HCT116 (cell line): ENCODE data around the gene STXBP5. TPM values are rescaled to one million over a fixed set of nuclear protein-coding genes. Genes with fewer than 3 reads are reported as not detected.

Experiments
- ATAC-seq: fragments of 200-7000 bp; cut with Tn5 transposase; 2 replicates; pipeline ENCODE4 v1.9.1; 2020; ENCODE audit warnings: mild to moderate bottlenecking, moderate library complexity
- BruUV-seq: library from RNA; stranded (reverse); fragments of 400-500 nt; replicated peaks from 2 replicates; lab custom pipeline; 2021; lab: Mats Ljungman, UMichigan
- CTCF ChIA-PET: fragments of 300-600 bp; sonication (Branson Sonifier 250); formaldehyde crosslinking; loops from one replicate; lab custom pipeline; 2021; ENCODE audit warnings: antibody characterized with exemption; lab: Charles Lee
- POLR2A ChIA-PET: fragments of 300-600, 350-600 bp; sonication (Branson Sonifier 250); formaldehyde crosslinking; loops from one replicate; lab custom pipeline; 2021; ENCODE audit warnings: antibody characterized with exemption; lab: Charles Lee
- RAD21 ChIA-PET, 2 experiments: fragments of 300-600 bp; sonication (Branson Sonifier 250); formaldehyde crosslinking; loops; one replicate each; lab custom pipeline; 2023; ENCODE audit warnings: low total read pairs in 2 of 2; ENCODE audit not compliant: uncharacterized antibody in 2 of 2, unreplicated experiment in 2 of 2, low non-redundant PET in 1 of 2; lab: Charles Lee
- DNase-seq: peaks from one replicate; pipeline ENCODE4 v3.0.0-alpha.2; 2010; ENCODE audit warnings: low read depth, low spot score
- H2AFZ ChIP-seq: fragments of 200-600 bp; shearing (Covaris generic), sonication (generic); 2 replicates; pipeline ENCODE4 v1.6.1; 2017; ENCODE audit warnings: low read depth, mixed run types, mixed read lengths, antibody characterized with exemption, low read length; ENCODE audit not compliant: poor library complexity, severe bottlenecking
- H3K27ac ChIP-seq: 2 replicates; pipeline ENCODE4 v1.5.1; 2012; ENCODE audit warnings: low read depth, low read length
- H3K27me3 ChIP-seq: fragments of 200-600 bp; sonication (generic); 2 replicates; pipeline ENCODE4 v1.6.1; 2016; ENCODE audit warnings: mixed run types, low read length, mixed read lengths; ENCODE audit not compliant: insufficient read depth
- H3K36me3 ChIP-seq, 2 experiments: fragments of 200-500 bp in 1 of 2; fragments of 200-600 bp in 1 of 2; sonication (Bioruptor generic) in 1 of 2; sonication (generic) in 1 of 2; 2 replicates each; pipeline versions ENCODE4 v1.5.1 to v1.6.1; 2014 to 2016; ENCODE audit warnings: low read length in 2 of 2, inconsistent platforms in 1 of 2, mixed read lengths in 1 of 2, mixed run types in 1 of 2; ENCODE audit not compliant: insufficient read depth in 2 of 2, control insufficient read depth in 1 of 2
- H3K4me1 ChIP-seq, 2 experiments: fragments of 200-600 bp in 1 of 2; sonication (generic) in 1 of 2; 2 replicates each; pipeline versions ENCODE4 v1.5.1 to v1.6.1; 2012 to 2017; ENCODE audit warnings: low read length in 2 of 2, inconsistent platforms in 1 of 2, mild to moderate bottlenecking in 1 of 2, mixed read lengths in 1 of 2, mixed run types in 1 of 2, moderate library complexity in 1 of 2; ENCODE audit not compliant: insufficient read depth in 2 of 2, control insufficient read depth in 1 of 2
- H3K4me2 ChIP-seq: fragments of 200-600 bp; sonication (generic); 2 replicates; pipeline ENCODE4 v1.6.1; 2017; ENCODE audit warnings: mixed run types, low read length, mixed read lengths
- H3K4me3 ChIP-seq, 2 experiments: fragments of 200-600 bp in 1 of 2; sonication (generic) in 1 of 2; replicated peaks in 1 of 2; 2 replicates each; pipeline ENCODE4 v1.5.1; 2011 to 2016; ENCODE audit warnings: low read length in 2 of 2, control low read depth in 1 of 2, low read depth in 1 of 2, mild to moderate bottlenecking in 1 of 2, mixed read lengths in 1 of 2, mixed run types in 1 of 2
- H3K79me2 ChIP-seq: fragments of 200-600 bp; sonication (generic); 2 replicates; pipeline ENCODE4 v1.6.1; 2017; ENCODE audit warnings: mild to moderate bottlenecking, mixed run types, low read length, moderate library complexity, mixed read lengths; ENCODE audit not compliant: insufficient read depth
- H3K9ac ChIP-seq: fragments of 200-600 bp; sonication (generic); 2 replicates; pipeline ENCODE4 v1.6.1; 2016; ENCODE audit warnings: low read length, mixed read lengths
- H3K9me2 ChIP-seq: fragments of 200-600 bp; sonication (generic), shearing (Covaris generic); 2 replicates; pipeline ENCODE4 v1.6.1; 2017; ENCODE audit warnings: mixed run types, mild to moderate bottlenecking, moderate library complexity; ENCODE audit not compliant: insufficient read depth
- H3K9me3 ChIP-seq, 2 experiments: fragments of 200-500 bp in 1 of 2; fragments of 200-600 bp in 1 of 2; sonication (Bioruptor generic) in 1 of 2; sonication (generic) in 1 of 2; 2 replicates each; pipeline ENCODE4 v1.6.1; 2014 to 2017; ENCODE audit warnings: low read length in 2 of 2, mixed read lengths in 2 of 2, inconsistent platforms in 1 of 2, low read depth in 1 of 2, mild to moderate bottlenecking in 1 of 2, mixed run types in 1 of 2, moderate library complexity in 1 of 2; ENCODE audit not compliant: control insufficient read depth in 1 of 2, insufficient read depth in 1 of 2
- H4K20me1 ChIP-seq: fragments of 200-600 bp; sonication (generic), shearing (Covaris generic); 2 replicates; pipeline ENCODE4 v1.6.1; 2017; ENCODE audit warnings: mixed run types, mild to moderate bottlenecking, moderate library complexity; ENCODE audit not compliant: insufficient read depth
- ATF3 ChIP-seq: IDR thresholded peaks from 2 replicates; pipeline ENCODE4 v1.6.1; 2012
- CEBPB ChIP-seq: IDR thresholded peaks from 2 replicates; pipeline ENCODE4 v1.6.1; 2012; ENCODE audit warnings: low read depth
- CTCF ChIP-seq, 3 experiments: fragments of 200-600 bp in 1 of 3; sonication (generic) in 1 of 3; IDR thresholded peaks in 2 of 3; conservative IDR thresholded peaks in 1 of 3; 2 replicates each; pipeline ENCODE4 v1.5.1; 2012 to 2017; ENCODE audit warnings: low read depth in 2 of 3, low read length in 2 of 3, antibody characterized with exemption in 1 of 3, borderline replicate concordance in 1 of 3, control low read depth in 1 of 3, mild to moderate bottlenecking in 1 of 3, mixed read lengths in 1 of 3, mixed run types in 1 of 3, moderate library complexity in 1 of 3; ENCODE audit not compliant: insufficient read depth in 1 of 3
- EGR1 ChIP-seq: IDR thresholded peaks from 2 replicates; pipeline ENCODE4 v1.6.1; 2012; ENCODE audit warnings: low read depth
- ELF1 ChIP-seq: IDR thresholded peaks from 2 replicates; pipeline ENCODE4 v1.6.1; 2012; ENCODE audit warnings: low read depth, borderline replicate concordance
- EZH2 ChIP-seq: fragments of 200-600 bp; sonication (generic); IDR thresholded peaks from 2 replicates; pipeline ENCODE4 v1.6.1; 2017; ENCODE audit warnings: antibody characterized with exemption, mixed run types
- EZH2phosphoT487 ChIP-seq: fragments of 200-600 bp; IDR thresholded peaks from 2 replicates; pipeline ENCODE4 v1.6.1; 2018; ENCODE audit warnings: antibody characterized with exemption, borderline replicate concordance
- FOSL1 ChIP-seq: IDR thresholded peaks from 2 replicates; pipeline ENCODE4 v1.6.1; 2012; ENCODE audit warnings: low read depth
- JUND ChIP-seq: IDR thresholded peaks from 2 replicates; pipeline ENCODE4 v1.6.1; 2012
- MAX ChIP-seq: IDR thresholded peaks from 2 replicates; pipeline ENCODE4 v1.6.1; 2012
- POLR2A ChIP-seq: IDR thresholded peaks from 2 replicates; pipeline ENCODE4 v1.7.0; 2011; ENCODE audit warnings: borderline replicate concordance; ENCODE audit not compliant: insufficient read depth, insufficient read length; ENCODE audit errors: extremely low read depth
- RAD21 ChIP-seq: IDR thresholded peaks from 2 replicates; pipeline ENCODE4 v1.6.1; 2012; ENCODE audit warnings: low read depth, mild to moderate bottlenecking
- REST ChIP-seq: IDR thresholded peaks from 2 replicates; pipeline ENCODE4 v1.6.1; 2012; ENCODE audit warnings: low read depth
- SP1 ChIP-seq: IDR thresholded peaks from 2 replicates; pipeline ENCODE4 v1.6.1; 2012; ENCODE audit warnings: low read depth
- SRF ChIP-seq: IDR thresholded peaks from 2 replicates; pipeline ENCODE4 v1.6.1; 2012; ENCODE audit warnings: low read depth
- TCF7L2 ChIP-seq: IDR thresholded peaks from 2 replicates; pipeline ENCODE4 v1.7.0; 2011; ENCODE audit warnings: borderline replicate concordance, inconsistent platforms; ENCODE audit not compliant: insufficient read depth, insufficient read length; ENCODE audit errors: extremely low read depth
- YY1 ChIP-seq: IDR thresholded peaks from 2 replicates; pipeline ENCODE4 v1.6.1; 2011; ENCODE audit warnings: low read length, low read depth, moderate library complexity, mild to moderate bottlenecking; ENCODE audit not compliant: insufficient replicate concordance; ENCODE audit errors: extremely low read depth
- ZBTB33 ChIP-seq: IDR thresholded peaks from 2 replicates; pipeline ENCODE4 v1.6.1; 2011; ENCODE audit warnings: mild to moderate bottlenecking, low read length, moderate library complexity; ENCODE audit not compliant: insufficient replicate concordance; ENCODE audit errors: extremely low read depth
- ZFX ChIP-seq: fragments of 450-650 bp; IDR thresholded peaks from 2 replicates; pipeline ENCODE4 v1.6.1; 2017
- intact Hi-C: fragments of 100-400 bp; cut with micrococcal nuclease; formaldehyde crosslinking; loops from 2 replicates; pipeline ENCODE4 v1.10.0; 2022
- total RNA-seq: library from RNA; stranded (reverse); gene quantifications from one replicate; pipeline ENCODE4 v1.2.1, GENCODE V29; 2021; ENCODE audit not compliant: unreplicated experiment

The STXBP5 gene
- total RNA-seq, 1 experiment from 2014 or later: 12.6 TPM

- H3K27me3 ChIP-seq: no peaks in the 10 kb centered on the region
- no peak overlapping the region for H2AFZ ChIP-seq
- no peaks in the 10 kb centered on the region for H3K4me1 ChIP-seq
- no TSS peak for BruUV-seq
- no peaks in the 10 kb centered on the region for H3K9me3 ChIP-seq
- ChIA-PET CTCF (no interaction called here), RAD21 (no interaction called here), POLR2A (no interaction called here)
- H3K9me2 ChIP-seq: no peaks in the 10 kb centered on the region
- no peaks in the 10 kb centered on the region for H3K36me3 ChIP-seq
- H3K4me2 ChIP-seq: no peak overlapping the region
- TF ChIP-seq ATF3 (no peak), CEBPB (no peak), ZFX (no peak), SP1 (no peak), CTCF (IDR thresholded peaks at IDR 0.05 in 2 of 3, conservative IDR thresholded peaks at IDR 0.05 in 1 of 3; ENCODE audit: borderline replicate concordance in 1 of 3, insufficient read depth in 1 of 3, low read depth in 2 of 3, low read length in 2 of 3) (no peak), ZBTB33 (no peak), FOSL1 (no peak), MAX (no peak), TCF7L2 (no peak), ELF1 (no peak), RAD21 (no peak), REST (no peak), JUND (no peak), EZH2phosphoT487 (no peak), EZH2 (no peak), EGR1 (no peak), YY1 (no peak), SRF (no peak), POLR2A (no peak)
- no peak overlapping the region for H3K4me3 ChIP-seq
- intact Hi-C loops: no loop called here
- H3K27ac ChIP-seq: no peak overlapping the region
- H4K20me1 ChIP-seq: no peaks in the 10 kb centered on the region
- ATAC-seq: no peak
- no peak overlapping the region for H3K9ac ChIP-seq
- H3K79me2 ChIP-seq: no peaks in the 10 kb centered on the region
- no peak for DNase-seq
These were observed 30.5 kb downstream of the STXBP5 start for GRCh38 chr6:147234685-147235084.
